Measurements from ENCODE around the gene IFIT2. TPM values are rescaled to one million over a fixed set of nuclear protein-coding genes. Genes with fewer than 3 reads are reported as not detected.

IFIT2 gene
- total RNA-seq, 6 experiments from 2014 or later, result 8.7 to 14.1 (median 13.0) TPM

DNA sequence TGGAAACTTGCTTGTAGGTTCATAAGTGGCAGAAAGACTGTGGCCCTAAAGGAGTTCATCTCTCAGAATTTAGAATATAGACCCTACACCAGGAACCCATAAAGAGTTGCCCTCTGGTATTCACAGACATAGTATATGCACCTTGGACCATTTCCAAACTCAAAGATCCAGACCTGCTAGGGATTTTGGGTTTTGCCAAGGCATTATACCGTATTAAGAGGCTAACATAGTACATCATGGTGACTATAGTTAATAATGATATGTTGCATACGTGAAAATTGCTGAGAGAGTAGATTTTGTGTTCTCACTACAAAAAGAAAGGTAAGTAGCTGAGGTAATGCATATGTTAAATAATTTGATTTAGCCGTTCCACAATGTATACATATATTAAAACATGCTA is 39.8 kb downstream of the IFIT2 start:
- Mint-ChIP-seq H3K27me3 (ENCODE audit: insufficient read depth) (no peaks in the 10 kb centered on the region; the same call in 1 of the 2 replicates), H3K4me1 (ENCODE audit: low read depth) (peaks cover 33% of the 10 kb centered on the region), H3K4me3 (no peak overlapping the region), H3K9me3 (peaks cover 4% of the 10 kb centered on the region; the same call in 1 of the 2 replicates), H3K36me3 (ENCODE audit: low read depth) (peaks cover 30% of the 10 kb centered on the region), H3K27ac (no peak overlapping the region)
- TF ChIP-seq, protein P1, sequence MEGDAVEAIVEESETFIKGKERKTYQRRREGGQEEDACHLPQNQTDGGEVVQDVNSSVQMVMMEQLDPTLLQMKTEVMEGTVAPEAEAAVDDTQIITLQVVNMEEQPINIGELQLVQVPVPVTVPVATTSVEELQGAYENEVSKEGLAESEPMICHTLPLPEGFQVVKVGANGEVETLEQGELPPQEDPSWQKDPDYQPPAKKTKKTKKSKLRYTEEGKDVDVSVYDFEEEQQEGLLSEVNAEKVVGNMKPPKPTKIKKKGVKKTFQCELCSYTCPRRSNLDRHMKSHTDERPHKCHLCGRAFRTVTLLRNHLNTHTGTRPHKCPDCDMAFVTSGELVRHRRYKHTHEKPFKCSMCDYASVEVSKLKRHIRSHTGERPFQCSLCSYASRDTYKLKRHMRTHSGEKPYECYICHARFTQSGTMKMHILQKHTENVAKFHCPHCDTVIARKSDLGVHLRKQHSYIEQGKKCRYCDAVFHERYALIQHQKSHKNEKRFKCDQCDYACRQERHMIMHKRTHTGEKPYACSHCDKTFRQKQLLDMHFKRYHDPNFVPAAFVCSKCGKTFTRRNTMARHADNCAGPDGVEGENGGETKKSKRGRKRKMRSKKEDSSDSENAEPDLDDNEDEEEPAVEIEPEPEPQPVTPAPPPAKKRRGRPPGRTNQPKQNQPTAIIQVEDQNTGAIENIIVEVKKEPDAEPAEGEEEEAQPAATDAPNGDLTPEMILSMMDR (IDR thresholded peaks at IDR 0.05), result no peak
- no peak for DNase-seq

DNA sequence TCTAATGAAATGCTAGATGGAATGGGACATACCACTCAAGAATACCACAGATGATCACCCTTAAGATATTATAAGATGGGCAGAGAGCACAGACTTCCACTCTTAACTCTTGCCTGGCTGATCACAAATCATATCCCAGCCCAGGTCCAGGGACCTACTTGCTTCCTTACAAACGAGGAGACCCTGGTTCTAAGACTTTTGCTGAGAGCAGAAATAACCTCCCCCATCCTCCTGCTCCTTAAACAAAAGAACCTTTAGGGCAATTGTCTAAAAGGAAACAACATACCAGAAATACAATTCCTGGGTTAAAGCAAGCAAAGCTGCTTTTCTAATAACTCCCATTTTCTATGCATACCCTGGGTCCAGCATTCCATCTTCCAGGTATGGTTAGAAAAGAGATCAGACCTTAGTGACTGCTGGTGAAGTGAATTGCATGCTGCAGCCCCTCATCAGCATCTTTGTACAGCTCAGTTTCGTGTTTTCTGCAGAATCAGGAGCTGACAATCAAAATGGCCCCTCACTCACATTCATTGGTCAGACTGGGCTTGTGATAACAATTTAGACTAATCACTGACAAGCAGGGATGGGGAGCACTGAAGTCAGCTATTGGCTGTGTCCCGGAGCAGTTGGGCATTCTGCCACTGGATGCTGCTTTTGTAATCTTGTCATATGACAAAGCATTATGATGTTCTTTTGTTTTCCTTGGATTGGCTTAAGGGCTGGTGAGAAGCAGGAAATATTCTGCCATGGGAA is 40.5 kb downstream of the IFIT2 start:
- Mint-ChIP-seq H3K9me3 (peaks cover 4% of the 10 kb centered on the region; the same call in 1 of the 2 replicates), H3K27me3 (ENCODE audit: insufficient read depth) (no peaks in the 10 kb centered on the region; the same call in 1 of the 2 replicates), H3K4me3 (peak overlapping the region; percentile 65), H3K27ac (peak overlapping the region; percentile 70), H3K4me1 (ENCODE audit: low read depth) (peaks cover 31% of the 10 kb centered on the region), H3K36me3 (ENCODE audit: low read depth) (peaks cover 30% of the 10 kb centered on the region)
- peak; percentile 80 for DNase-seq
- TF ChIP-seq, protein P1 (IDR thresholded peaks at IDR 0.05), result no peak

DNA sequence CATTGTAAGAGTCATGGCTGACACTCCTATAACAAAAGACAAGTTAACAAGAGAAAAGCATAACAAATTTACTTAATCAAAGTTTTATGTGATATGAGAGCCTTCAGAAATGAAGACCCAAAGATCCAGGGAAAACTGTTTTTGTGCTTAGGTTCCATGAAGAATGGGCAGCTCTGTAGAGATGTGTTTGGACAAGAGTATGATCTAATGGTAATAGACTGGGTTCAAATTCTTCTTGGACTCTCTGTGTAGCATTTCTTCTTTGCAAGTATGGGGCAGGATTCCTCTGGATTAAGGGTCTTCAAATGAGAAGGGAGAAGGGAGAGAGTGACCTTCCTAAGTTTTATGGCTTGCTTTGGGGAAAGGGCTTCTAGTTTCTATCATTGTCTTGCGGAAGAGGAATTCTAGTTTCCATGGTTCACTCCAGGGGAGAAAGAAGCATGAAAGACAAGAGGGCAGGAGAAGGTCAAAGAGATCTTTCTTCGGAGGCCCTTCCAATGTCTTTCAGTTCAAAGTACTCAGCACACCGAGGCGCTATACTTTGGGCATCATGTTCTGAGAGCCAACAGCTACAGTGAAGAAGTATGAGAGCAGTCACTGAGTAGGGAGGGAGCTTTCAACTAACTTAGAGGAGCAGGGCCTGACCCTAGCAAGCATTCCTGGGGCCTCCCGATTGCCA is 41.4 kb downstream of the IFIT2 start:
- Mint-ChIP-seq H3K36me3 (ENCODE audit: low read depth) (peaks cover 28% of the 10 kb centered on the region), H3K9me3 (peaks cover 4% of the 10 kb centered on the region; the same call in 1 of the 2 replicates), H3K4me1 (ENCODE audit: low read depth) (peaks cover 28% of the 10 kb centered on the region)

DNA sequence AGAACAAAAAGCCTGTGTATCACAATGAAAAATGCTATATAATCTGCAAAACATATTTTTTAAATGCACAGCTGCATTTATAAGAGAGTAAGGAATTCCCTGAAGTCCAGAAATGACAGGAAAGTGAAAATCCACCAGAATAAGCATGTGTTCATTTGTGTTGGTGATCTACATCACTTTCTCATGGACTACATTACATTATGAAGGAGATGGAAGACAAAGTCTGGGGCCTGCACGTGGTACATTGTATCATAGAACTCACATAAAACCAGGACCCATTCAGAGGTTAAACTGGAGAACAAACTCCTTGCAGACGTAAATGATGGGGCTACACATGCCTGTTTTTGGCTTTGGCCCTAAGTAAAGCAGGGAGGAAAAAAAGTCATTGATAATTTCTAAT is 42.3 kb downstream of the IFIT2 start:
- no peak for DNase-seq
- Mint-ChIP-seq H3K4me1 (ENCODE audit: low read depth) (peaks cover 28% of the 10 kb centered on the region), H3K27me3 (ENCODE audit: insufficient read depth) (no peaks in the 10 kb centered on the region; the same call in 1 of the 2 replicates), H3K27ac (no peak overlapping the region), H3K9me3 (peaks cover 4% of the 10 kb centered on the region; the same call in 1 of the 2 replicates), H3K4me3 (no peak overlapping the region), H3K36me3 (ENCODE audit: low read depth) (peaks cover 19% of the 10 kb centered on the region)
- TF ChIP-seq, protein P1 (IDR thresholded peaks at IDR 0.05), result no peak

More for the DNA sequence above, 41.4 kb downstream of the IFIT2 start:
- Mint-ChIP-seq H3K27me3 (ENCODE audit: insufficient read depth) (no peaks in the 10 kb centered on the region; the same call in 1 of the 2 replicates), H3K27ac (peak overlapping the region; percentile 70), H3K4me3 (no peak overlapping the region)
- DNase-seq, result no peak
- TF ChIP-seq, protein P1 (IDR thresholded peaks at IDR 0.05), result no peak

DNA sequence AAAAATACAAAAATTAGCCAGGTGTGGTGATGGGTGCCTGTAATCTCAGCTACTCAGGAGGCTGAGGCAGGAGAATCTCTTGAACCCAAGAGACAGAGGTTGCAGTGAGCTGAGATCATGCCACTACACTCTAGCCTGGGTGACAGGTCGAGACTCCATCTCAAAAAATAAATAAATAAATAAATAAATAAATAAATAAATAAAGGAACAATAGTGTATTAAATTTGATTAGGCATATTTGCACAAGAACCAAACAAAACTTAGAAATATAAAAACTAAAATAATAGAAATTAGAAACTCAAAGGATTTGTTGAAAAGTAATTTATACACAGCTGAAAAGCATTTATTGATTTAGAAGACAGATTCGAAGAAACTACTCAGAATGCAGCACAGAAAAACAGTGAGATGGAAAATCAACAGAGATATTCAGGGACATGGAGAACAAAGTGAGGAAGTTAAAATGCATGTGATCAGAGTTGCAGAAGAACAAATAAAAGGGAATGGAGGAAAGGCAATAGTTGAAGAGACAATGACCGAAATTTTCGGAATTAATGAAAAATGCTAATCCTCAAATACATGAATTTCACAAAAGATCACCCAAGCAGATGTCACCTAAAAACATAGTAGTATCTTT is 43.6 kb downstream of the IFIT2 start:
- H3K36me3 Mint-ChIP-seq (ENCODE audit: low read depth), result peaks cover 10% of the 10 kb centered on the region
- H3K9me3 Mint-ChIP-seq, result peaks cover 4% of the 10 kb centered on the region; the same call in 1 of the 2 replicates
- H3K27me3 Mint-ChIP-seq (ENCODE audit: insufficient read depth), result no peaks in the 10 kb centered on the region
- TF ChIP-seq, protein P1 (IDR thresholded peaks at IDR 0.05), result no peak
- H3K4me1 Mint-ChIP-seq (ENCODE audit: low read depth), result peaks cover 42% of the 10 kb centered on the region
- no peak for DNase-seq
- no peak overlapping the region for H3K4me3 Mint-ChIP-seq
- no peak overlapping the region for H3K27ac Mint-ChIP-seq
